Activated T-helper 17 cell treated with anti-CD3 and anti-CD28 coated beads, Interleukin-2, amount 50 U/mL, for 72 hours (primary cell): Measurements from ENCODE around the gene FADS1. TPM values are rescaled to one million over a fixed set of nuclear protein-coding genes. Genes with fewer than 3 reads are reported as not detected.
A peak's percentile ranks its signal among the peaks of the same experiment; 100 is the strongest.

Source experiments
- ATAC-seq: fragments of 150-1000 bp; cut with Tn5 transposase; replicated peaks from 2 replicates; pipeline ENCODE4 v1.10.0; 2021; ENCODE audit warnings: mild to moderate bottlenecking, moderate library complexity
- H3K27ac Mint-ChIP-seq: one replicate; pipeline ENCODE4 v1.8.0; 2022; ENCODE audit warnings: mixed read lengths
- H3K27me3 Mint-ChIP-seq: one replicate; pipeline ENCODE4 v1.8.0; 2022; ENCODE audit warnings: mixed read lengths
- H3K36me3 Mint-ChIP-seq: one replicate; pipeline ENCODE4 v1.8.0; 2022; ENCODE audit warnings: low read depth, mild to moderate bottlenecking, mixed read lengths
- H3K4me1 Mint-ChIP-seq: one replicate; pipeline ENCODE4 v1.8.0; 2022; ENCODE audit warnings: mixed read lengths
- H3K4me3 Mint-ChIP-seq: one replicate; pipeline ENCODE4 v1.8.0; 2022; ENCODE audit warnings: mild to moderate bottlenecking, mixed read lengths
- H3K9me3 Mint-ChIP-seq: one replicate; pipeline ENCODE4 v1.8.0; 2022; ENCODE audit warnings: mixed read lengths
- total RNA-seq, 2 donors: library from RNA; stranded (reverse); gene quantifications; one replicate each; pipeline ENCODE4 v1.2.3, GENCODE V29; 2022

The FADS1 gene
- total RNA-seq, 2 donors from 2014 or later: 5.6 to 22.9 TPM

DNA sequence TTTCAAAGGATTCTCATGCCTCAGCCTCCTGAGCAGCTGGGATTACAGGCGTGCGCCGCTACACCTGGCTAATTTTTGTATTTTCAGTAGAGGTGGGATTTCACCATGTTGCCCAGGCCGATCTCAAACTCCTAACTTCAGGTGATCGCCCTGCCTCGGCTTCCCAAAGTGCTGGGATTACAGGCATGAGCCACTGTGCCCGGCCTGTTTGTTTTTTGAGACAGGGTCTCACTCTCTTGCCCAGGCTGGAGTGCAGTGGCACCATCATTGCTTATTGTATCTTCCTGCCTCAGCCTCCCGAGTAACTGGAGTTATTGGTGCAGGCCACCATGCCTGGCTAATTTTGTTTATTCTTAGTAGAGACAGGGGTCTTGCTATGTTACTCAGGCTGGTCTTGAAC is 19.4 kb upstream of the FADS1 start:
- Mint-ChIP-seq H3K9me3 (no peaks in the 10 kb centered on the region), H3K4me3 (no peak overlapping the region), H3K4me1 (peaks cover 11% of the 10 kb centered on the region), H3K27ac (no peak overlapping the region), H3K27me3 (no peaks in the 10 kb centered on the region), H3K36me3 (peaks cover 26% of the 10 kb centered on the region)
- no peak for ATAC-seq

DNA sequence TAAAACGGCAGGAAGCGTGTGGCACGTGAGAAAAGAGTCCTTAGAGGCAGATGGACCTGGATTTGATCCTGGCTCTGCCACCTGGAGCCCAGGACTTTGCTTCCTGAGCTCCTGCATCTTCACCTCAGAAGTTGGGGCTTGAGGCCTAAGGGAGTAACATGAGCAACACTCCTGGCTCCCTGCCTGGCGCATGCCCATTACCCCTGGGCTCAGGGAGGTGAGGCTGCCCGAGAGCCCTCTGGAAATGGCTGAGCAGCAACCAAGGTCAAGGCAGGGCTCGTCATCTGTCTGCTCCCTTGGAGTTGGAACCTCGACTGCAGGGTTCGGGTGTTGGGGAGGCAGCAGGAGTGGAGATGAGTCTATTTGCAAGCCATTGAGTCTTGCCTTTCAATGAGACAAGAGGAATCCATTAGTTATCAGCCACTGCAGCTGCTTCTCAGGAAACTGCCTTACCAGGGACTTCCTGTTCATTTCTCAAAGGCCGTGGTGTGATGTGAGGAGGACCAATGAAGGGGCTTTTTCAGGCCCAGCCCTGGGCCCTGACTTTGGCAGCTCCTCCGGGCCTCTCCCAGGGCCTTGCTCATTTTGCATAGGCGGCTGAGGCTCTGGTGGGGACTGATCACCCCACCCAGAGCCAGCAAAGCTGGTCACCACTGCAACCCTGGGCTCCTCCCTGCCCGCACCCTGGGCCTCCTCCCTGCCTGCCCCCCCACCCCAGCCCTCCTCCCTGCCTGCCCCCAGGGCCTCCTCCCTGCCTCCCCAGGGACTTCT is 17.7 kb upstream of the FADS1 start:
- peaks cover 8% of the 10 kb centered on the region for H3K36me3 Mint-ChIP-seq
- peak overlapping the region; percentile 93 for H3K27ac Mint-ChIP-seq
- peaks cover 19% of the 10 kb centered on the region for H3K4me1 Mint-ChIP-seq
- peak; percentile 87 for ATAC-seq
- peak overlapping the region; percentile 81 for H3K4me3 Mint-ChIP-seq
- no peaks in the 10 kb centered on the region for H3K27me3 Mint-ChIP-seq
- no peaks in the 10 kb centered on the region for H3K9me3 Mint-ChIP-seq

DNA sequence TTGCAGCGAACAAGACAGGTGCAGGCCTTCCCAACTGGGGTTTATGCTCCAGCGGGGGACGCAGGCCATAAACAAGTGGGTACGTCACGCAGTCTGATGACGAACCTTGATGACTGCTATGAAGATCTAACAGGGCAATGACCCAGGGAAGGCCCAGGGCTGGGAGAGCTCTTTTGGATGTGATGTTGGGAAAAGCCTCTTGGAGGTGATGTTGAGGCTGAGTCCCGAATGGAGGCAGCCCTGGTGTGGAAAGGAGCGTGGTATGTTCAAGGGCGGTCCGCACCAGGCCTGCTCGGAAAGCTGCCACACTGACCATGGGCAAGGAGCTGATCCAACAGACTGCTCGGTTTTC is 17.1 kb upstream of the FADS1 start:
- peak overlapping the region; percentile 93 for H3K27ac Mint-ChIP-seq
- no peak for ATAC-seq
- peaks cover 19% of the 10 kb centered on the region for H3K4me1 Mint-ChIP-seq
- peak overlapping the region; percentile 81 for H3K4me3 Mint-ChIP-seq
- peaks cover 3% of the 10 kb centered on the region for H3K36me3 Mint-ChIP-seq
- no peaks in the 10 kb centered on the region for H3K27me3 Mint-ChIP-seq
- no peaks in the 10 kb centered on the region for H3K9me3 Mint-ChIP-seq

DNA sequence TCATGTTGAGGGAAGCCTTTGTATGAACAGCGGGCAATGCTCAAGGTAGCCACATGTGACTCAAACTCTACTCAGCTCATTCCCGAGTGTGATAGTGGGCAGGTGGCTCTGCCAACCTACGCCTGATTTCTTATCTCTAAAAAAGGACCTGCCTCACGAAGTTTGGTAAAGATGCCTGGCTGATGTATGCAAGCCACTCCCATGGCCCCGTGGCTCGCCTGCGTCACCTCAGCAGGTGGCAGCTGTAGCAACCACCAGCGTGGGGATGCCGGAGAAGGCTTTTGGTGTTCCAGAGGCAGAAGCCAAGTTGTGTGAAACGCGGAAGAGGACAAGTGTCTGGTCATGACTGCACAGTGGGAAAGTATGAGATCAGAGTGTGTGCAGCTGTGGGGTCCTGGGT is 16.7 kb upstream of the FADS1 start:
- no peaks in the 10 kb centered on the region for H3K36me3 Mint-ChIP-seq
- no peaks in the 10 kb centered on the region for H3K27me3 Mint-ChIP-seq

DNA sequence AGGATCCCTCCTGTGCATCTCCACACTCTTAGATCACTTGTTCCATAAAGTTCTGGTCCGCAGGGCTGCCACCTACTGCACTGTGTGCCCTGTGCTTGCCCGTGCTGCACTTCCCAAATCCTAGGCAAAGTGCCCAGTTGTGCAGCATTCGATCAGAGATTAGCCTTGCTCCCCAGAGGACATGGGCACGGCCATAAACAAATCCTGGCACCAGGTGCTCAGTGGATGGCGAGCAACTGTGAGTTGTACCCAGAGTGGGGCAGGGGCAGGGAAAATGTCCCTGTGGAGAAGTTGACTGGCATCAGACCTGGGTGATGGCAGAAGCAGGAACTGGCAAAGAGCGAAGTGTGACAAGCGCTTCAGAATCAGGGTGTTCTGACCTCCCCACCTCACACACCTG is 16.0 kb upstream of the FADS1 start:
- Mint-ChIP-seq H3K27ac (peak overlapping the region; percentile 93), H3K27me3 (no peaks in the 10 kb centered on the region), H3K4me3 (peak overlapping the region; percentile 81), H3K36me3 (no peaks in the 10 kb centered on the region), H3K4me1 (peaks cover 19% of the 10 kb centered on the region), H3K9me3 (no peaks in the 10 kb centered on the region)
- no peak for ATAC-seq

More for the DNA sequence above, 16.7 kb upstream of the FADS1 start:
- H3K27ac Mint-ChIP-seq: peak overlapping the region; percentile 93
- H3K4me3 Mint-ChIP-seq: peak overlapping the region; percentile 81
- H3K4me1 Mint-ChIP-seq: peaks cover 19% of the 10 kb centered on the region
- peak; percentile 56 for ATAC-seq
- H3K9me3 Mint-ChIP-seq: no peaks in the 10 kb centered on the region

DNA sequence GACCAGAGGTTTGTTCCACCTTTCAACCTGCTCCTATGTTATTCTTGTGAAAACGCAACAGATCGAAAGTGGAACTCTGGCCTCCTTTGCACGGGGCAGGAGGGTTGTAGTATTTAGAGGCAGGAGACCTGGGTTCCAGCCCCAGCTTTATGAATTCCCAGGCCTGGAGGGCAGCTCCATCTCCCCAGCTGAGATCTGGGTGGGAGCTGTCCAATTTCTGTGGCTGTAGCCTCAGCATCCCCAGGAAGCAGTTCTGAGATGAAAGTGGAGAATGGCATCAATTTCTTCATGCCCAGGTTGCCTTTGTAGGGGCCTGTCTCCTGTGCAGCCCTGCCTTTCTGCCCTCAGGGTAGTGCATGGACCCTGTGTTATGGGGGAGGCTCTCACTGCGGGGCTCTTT is 15.4 kb upstream of the FADS1 start:
- no peak for ATAC-seq
- Mint-ChIP-seq H3K9me3 (no peaks in the 10 kb centered on the region), H3K27ac (no peak overlapping the region), H3K4me1 (peaks cover 19% of the 10 kb centered on the region), H3K36me3 (no peaks in the 10 kb centered on the region), H3K4me3 (peak overlapping the region; percentile 11), H3K27me3 (no peaks in the 10 kb centered on the region)

DNA sequence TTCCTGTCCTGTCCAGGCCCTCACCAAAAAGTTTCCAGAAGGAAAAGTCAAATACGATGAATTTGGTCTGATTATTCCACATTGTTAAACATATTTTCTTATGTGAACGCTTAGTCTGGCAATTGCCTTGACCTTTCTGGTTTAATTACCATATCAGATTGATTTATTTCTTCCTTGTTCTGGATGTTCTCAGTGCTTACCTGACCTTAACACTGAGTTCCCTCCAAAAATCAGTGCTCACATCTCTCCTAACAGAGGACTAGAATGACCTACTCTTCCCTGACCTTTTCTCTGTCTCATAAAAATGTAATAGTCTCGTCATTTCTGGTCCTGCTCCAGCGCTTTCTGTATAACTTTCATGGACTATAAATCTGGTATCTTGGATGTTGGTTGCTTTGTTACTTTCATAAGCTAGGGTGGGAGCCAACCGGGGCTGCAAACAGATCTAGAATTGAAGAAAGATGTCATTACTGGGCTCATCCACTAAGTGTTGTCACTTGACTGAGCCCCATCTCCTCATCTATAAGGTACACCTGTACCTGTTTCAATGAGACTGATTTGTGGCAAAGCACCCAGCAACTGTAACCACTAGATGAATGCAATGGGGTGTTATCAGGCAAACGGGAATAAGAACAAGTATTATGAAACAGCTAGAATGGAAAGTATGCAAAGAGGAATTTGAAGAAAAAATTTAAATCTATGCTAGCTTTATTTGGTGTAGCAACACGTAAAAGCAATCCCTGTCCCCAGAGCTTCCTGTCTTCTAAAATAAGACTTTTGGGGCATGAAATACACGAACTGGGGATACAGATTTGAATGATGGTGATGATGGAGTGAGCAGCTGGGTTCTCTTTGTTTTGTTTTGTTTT is 13.7 kb upstream of the FADS1 start:
- no peaks in the 10 kb centered on the region for H3K9me3 Mint-ChIP-seq
- peak overlapping the region; percentile 77 for H3K4me3 Mint-ChIP-seq
- no peaks in the 10 kb centered on the region for H3K27me3 Mint-ChIP-seq
- H3K27ac Mint-ChIP-seq: no peak overlapping the region
- H3K36me3 Mint-ChIP-seq: no peaks in the 10 kb centered on the region
- no peak for ATAC-seq
- H3K4me1 Mint-ChIP-seq: peaks cover 19% of the 10 kb centered on the region

DNA sequence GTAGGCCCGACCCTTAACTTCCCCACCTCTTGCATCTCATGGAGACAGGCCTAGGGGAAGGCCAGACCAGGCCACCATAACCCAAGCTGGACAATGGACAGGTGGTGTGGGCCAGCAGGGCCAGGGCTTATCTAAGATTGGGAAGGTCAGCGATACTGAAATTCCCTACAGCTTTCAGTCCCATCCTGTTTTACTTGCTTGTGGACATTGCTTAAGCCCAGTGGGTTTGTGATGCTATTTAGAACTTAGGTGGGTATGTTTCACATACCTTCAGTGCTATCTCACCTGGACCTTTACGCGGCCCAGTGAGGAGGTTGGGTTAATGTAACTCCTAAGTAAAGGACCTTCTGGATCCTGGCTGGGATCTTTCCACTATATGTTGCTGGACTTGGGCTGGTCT is 13.0 kb upstream of the FADS1 start:
- H3K9me3 Mint-ChIP-seq: no peaks in the 10 kb centered on the region
- H3K4me3 Mint-ChIP-seq: peak overlapping the region; percentile 77
- no peaks in the 10 kb centered on the region for H3K27me3 Mint-ChIP-seq
- H3K4me1 Mint-ChIP-seq: peaks cover 19% of the 10 kb centered on the region
- ATAC-seq: no peak
- H3K36me3 Mint-ChIP-seq: no peaks in the 10 kb centered on the region
- no peak overlapping the region for H3K27ac Mint-ChIP-seq

DNA sequence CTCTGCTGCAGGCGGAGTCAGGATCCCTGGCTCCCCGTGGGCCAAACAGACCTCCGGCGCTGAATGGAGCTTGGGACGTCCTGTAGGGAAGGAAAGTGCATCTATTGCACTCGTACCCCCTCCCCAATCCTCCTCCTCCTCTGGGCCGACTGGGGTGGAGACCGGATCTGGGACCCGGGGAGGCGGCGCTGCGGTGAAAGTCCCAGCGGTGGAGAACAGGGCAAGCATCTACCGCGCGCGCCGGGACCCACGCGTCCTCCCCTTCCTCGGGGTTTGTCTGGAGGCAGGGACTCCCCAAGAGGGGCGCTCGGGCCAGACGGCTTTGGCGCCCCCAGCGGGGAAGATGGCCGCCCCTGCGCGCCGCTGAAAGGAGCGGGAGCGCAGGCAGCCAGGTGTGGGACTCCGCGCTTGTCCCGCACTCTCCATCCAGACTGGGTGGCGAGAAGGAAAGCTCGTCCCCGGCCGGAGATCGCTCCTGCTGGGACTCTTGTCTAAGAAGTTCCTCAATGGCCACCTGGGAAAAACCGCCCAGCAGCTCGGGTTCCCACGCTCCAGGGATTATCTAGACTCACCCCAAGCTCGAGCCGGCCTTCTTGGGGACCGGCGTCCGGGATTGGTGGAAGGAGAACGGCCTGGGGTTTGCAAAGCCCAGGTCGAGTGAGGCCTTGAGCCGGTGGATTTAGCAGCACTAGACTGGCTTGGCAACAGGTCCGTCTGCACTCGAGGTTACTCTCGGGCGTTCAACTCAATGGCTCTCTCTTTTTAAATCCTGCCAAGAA is 12.0 kb upstream of the FADS1 start:
- H3K4me3 Mint-ChIP-seq: peak overlapping the region; percentile 77
- H3K36me3 Mint-ChIP-seq: no peaks in the 10 kb centered on the region
- H3K4me1 Mint-ChIP-seq: peaks cover 15% of the 10 kb centered on the region
- peak overlapping the region; percentile 43 for H3K27ac Mint-ChIP-seq
- ATAC-seq: peak; percentile 23
- H3K9me3 Mint-ChIP-seq: no peaks in the 10 kb centered on the region
- no peaks in the 10 kb centered on the region for H3K27me3 Mint-ChIP-seq

DNA sequence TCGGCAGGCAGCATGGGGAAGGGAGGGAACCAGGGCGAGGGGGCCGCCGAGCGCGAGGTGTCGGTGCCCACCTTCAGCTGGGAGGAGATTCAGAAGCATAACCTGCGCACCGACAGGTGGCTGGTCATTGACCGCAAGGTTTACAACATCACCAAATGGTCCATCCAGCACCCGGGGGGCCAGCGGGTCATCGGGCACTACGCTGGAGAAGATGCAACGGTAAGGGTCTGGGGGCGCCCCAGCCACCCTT is 11.5 kb upstream of the FADS1 start:
- no peaks in the 10 kb centered on the region for H3K27me3 Mint-ChIP-seq
- peaks cover 10% of the 10 kb centered on the region for H3K4me1 Mint-ChIP-seq
- H3K27ac Mint-ChIP-seq: peak overlapping the region; percentile 43
- H3K9me3 Mint-ChIP-seq: no peaks in the 10 kb centered on the region
- no peaks in the 10 kb centered on the region for H3K36me3 Mint-ChIP-seq
- no peak for ATAC-seq
- H3K4me3 Mint-ChIP-seq: peak overlapping the region; percentile 77

DNA sequence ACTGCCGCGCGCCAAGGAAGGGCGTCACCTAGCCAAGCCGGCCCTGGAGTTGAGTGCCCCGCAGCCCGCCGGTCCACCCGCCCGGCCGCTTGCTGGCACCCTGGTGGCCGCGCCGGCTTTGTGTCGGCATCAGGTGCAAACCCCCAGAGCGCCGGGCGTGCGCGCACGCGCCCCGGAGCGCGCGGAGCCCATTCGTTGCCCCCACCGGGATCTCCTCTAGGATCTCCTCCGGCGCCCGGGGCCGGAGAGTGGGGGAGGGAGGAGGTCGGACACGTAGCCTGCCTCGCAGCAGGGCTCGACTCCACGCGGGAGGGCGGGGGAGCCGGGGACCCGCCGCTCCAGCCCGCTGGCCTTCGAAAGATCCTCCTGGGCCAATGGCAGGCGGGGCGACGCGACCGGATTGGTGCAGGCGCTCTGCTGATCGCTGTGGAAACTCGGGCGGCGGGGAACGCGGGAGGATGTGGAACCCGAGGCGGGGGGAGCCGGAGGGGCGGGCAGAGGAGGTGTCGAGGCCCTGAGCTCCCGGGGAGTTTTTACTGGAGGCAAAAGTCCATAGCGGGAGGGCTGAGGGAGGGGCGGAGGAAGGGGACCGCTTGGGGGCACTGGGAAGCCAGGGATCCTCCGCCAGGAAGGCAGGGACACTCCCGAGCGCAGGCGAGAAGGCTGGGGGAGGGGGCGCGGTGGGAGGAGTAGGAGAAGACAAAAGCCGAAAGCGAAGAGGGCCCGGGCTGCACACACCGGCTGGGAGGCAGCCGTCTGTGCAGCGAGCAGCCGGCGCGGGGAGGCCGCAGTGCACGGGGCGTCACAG is 11.0 kb upstream of the FADS1 start, which contains the start of gene FADS2:
Gene FADS2 (plus strand): TSS at position 730 of the 808 bp plus-strand sequence. CDS start 91 bp downstream, outside the sequence.
- peak within 1 kb of the TSS; percentile 77 for H3K4me3 Mint-ChIP-seq
- H3K27ac Mint-ChIP-seq: peak within 1 kb of the TSS; percentile 43
- peaks cover 8% of the 10 kb centered on the region for H3K4me1 Mint-ChIP-seq
- H3K36me3 Mint-ChIP-seq: no peaks in the 10 kb centered on the region
- no peaks in the 10 kb centered on the region for H3K27me3 Mint-ChIP-seq
- no peaks in the 10 kb centered on the region for H3K9me3 Mint-ChIP-seq
- ATAC-seq: peak; percentile 91

DNA sequence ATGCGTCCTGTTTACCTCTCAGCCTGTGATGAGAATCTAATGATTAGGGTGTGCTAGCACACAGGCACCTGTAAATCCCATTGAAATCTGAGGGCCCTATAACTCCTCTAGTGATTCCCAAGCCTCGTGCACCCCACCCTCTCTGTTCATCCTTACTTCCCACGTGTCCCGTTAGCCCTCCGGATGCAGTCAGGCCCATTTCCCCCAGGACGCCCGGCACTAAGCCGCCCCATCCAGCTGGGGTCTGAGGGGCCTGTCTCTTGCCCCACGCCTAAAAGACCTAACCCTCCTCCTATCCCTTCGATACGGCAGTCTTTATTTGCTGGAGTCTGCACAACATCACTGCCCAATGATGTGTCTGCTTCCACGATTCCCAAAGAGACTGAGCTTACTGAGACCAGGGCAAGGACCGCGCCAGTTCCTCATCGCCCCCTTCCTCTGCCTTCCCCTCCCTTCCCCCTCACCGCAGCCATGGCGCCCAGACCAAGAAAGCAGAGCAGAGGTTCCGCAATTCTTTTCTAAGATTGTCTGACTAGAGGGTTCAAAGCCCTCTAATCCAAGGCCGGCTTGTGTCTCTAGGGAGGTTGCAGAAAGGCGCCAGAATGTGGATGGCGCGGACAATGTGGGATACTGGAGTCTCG is 10.2 kb upstream of the FADS1 start:
- Mint-ChIP-seq H3K36me3 (no peaks in the 10 kb centered on the region), H3K27me3 (no peaks in the 10 kb centered on the region), H3K9me3 (no peaks in the 10 kb centered on the region), H3K27ac (no peak overlapping the region), H3K4me3 (peak overlapping the region; percentile 77), H3K4me1 (peaks cover 8% of the 10 kb centered on the region)
- ATAC-seq: peak; percentile 2

DNA sequence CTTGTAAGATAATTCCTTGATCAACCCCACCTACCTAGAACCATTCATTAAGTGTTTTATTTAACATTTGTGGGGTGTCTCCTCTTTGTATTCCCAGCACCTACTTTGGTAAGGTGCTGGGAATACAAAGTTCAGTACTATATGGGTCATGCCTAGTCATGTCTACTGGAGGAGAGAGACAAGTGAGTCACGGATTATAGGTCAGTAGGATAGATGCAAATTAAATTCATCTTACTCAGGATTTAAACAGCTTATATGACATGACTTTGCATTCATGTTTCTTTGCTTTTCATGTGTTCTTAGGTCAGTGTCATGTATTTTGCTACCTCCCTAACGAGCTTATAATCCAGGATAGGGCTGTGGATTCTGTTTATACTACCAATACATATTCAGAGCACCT is 3.4 kb upstream of the FADS1 start:
- ATAC-seq: peak; percentile 29
- Mint-ChIP-seq H3K27me3 (no peaks in the 10 kb centered on the region), H3K4me3 (no peak overlapping the region), H3K36me3 (peaks cover 3% of the 10 kb centered on the region), H3K27ac (no peak overlapping the region), H3K9me3 (no peaks in the 10 kb centered on the region), H3K4me1 (no peaks in the 10 kb centered on the region)
